ENCODE results near the gene TRPC5OS. TPM values are rescaled to one million over a fixed set of nuclear protein-coding genes. Genes with fewer than 3 reads are reported as not detected.

Gene TRPC5OS
- total RNA-seq, 1 donor from 2014 or later = not detected

GRCh38 chrX:111848541-111848940 lies 27.4 kb upstream of the TRPC5OS start:
- Histone ChIP-seq H3K4me3 (no peak overlapping the region), H3K27ac (no peak overlapping the region), H3K36me3 (no peaks in the 10 kb centered on the region), H3K9me3 (no peaks in the 10 kb centered on the region), H3K4me1 (no peaks in the 10 kb centered on the region), H3K27me3 (no peaks in the 10 kb centered on the region)
- no peak for TF ChIP-seq CTCF (IDR thresholded peaks at IDR 0.05)
- no peak for DNase-seq (ENCODE audit: low spot score in 2 of 2)
- intact Hi-C loops (cut with DNase I) = no loop called here

GRCh38 chrX:111850975-111851374 lies 25.0 kb upstream of the TRPC5OS start:
- Histone ChIP-seq H3K4me3 (no peak overlapping the region), H3K36me3 (no peaks in the 10 kb centered on the region), H3K4me1 (no peaks in the 10 kb centered on the region), H3K27me3 (no peaks in the 10 kb centered on the region), H3K27ac (no peak overlapping the region), H3K9me3 (no peaks in the 10 kb centered on the region)
- intact Hi-C loops (cut with DNase I) = no loop called here
- DNase-seq (ENCODE audit: low spot score in 2 of 2) = no peak
- no peak for TF ChIP-seq CTCF (IDR thresholded peaks at IDR 0.05)

- Histone ChIP-seq H3K4me1 (no peaks in the 10 kb centered on the region), H3K4me3 (no peak overlapping the region), H3K36me3 (no peaks in the 10 kb centered on the region), H3K27ac (no peak overlapping the region), H3K9me3 (no peaks in the 10 kb centered on the region), H3K27me3 (no peaks in the 10 kb centered on the region)
- intact Hi-C loops (cut with DNase I) = no loop called here
- TF ChIP-seq CTCF (IDR thresholded peaks at IDR 0.05) = no peak
- no peak for DNase-seq (ENCODE audit: low spot score in 2 of 2)
These were observed 21.2 kb upstream of the TRPC5OS start for GRCh38 chrX:111854556-111855490.

GRCh38 chrX:111857534-111858060 lies 18.4 kb upstream of the TRPC5OS start:
- Histone ChIP-seq H3K27me3 (no peaks in the 10 kb centered on the region), H3K27ac (no peak overlapping the region), H3K4me3 (no peak overlapping the region), H3K36me3 (no peaks in the 10 kb centered on the region), H3K4me1 (no peaks in the 10 kb centered on the region), H3K9me3 (no peaks in the 10 kb centered on the region)
- no peak for TF ChIP-seq CTCF (IDR thresholded peaks at IDR 0.05)
- DNase-seq (ENCODE audit: low spot score in 2 of 2) = no peak
- intact Hi-C loops (cut with DNase I) = no loop called here

GRCh38 chrX:111861605-111862004 lies 14.4 kb upstream of the TRPC5OS start:
- no peak for DNase-seq (ENCODE audit: low spot score in 2 of 2)
- H3K27me3 ChIP-seq = no peaks in the 10 kb centered on the region
- no peak overlapping the region for H3K4me3 ChIP-seq
- no peaks in the 10 kb centered on the region for H3K4me1 ChIP-seq
- intact Hi-C loops (cut with DNase I) = no loop called here
- H3K9me3 ChIP-seq = no peaks in the 10 kb centered on the region
- no peaks in the 10 kb centered on the region for H3K36me3 ChIP-seq
- H3K27ac ChIP-seq = no peak overlapping the region
- no peak for TF ChIP-seq CTCF (IDR thresholded peaks at IDR 0.05)
